NCI-H2227 (cell line): ENCODE results near the gene EMID1.
"Not testable (repeated sequence)": the region's sequence is repeated elsewhere in the genome, so short reads cannot be mapped to it uniquely, and the experiment has no call there.

Experiments
- DNase-seq: peaks from one replicate; lab custom pipeline; 2025; ENCODE audit not compliant: unreplicated experiment; lab: John Stamatoyannopoulos, UW

The EMID1 gene

GRCh38 chr22:29208879-29209623 lies 3.4 kb downstream of the EMID1 start:
- no peak for DNase-seq

DNA sequence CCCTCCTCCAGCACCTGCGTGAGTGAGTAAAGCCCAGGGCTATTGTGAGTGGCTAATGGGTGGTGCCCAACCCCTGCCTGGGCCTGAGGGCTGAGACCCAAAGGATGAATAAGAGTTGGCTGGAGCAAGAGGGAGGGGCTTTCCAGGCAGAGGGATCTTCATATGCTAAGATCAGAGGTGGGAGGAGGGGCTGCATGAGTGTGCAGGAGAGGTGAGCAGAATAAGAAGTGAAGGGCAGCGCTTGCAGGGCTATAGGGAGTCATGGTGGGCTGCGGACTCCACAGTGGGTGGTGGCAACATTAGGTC lies 3.9 kb downstream of the EMID1 start:
- DNase-seq, result no peak

DNA sequence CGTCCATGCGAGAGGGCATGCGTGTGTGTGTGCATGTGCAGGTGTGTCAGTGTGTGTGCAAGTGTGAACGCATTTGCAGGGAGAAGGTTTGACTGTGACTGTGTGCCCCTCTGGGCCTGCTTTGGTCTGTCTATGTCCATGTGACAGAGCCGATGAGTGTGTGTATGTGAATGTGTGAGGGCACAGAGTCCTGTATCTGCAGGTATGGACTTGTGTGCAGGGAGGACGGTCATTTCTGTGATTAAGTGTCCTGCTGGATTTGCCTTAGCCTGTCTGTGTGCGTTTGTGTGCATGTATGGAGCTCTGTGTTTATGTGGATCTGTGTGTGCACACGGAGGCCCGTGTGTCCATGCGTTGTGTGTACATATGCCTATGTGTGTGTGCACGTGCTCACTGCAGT lies 5.4 kb downstream of the EMID1 start:
- DNase-seq, result no peak

DNA sequence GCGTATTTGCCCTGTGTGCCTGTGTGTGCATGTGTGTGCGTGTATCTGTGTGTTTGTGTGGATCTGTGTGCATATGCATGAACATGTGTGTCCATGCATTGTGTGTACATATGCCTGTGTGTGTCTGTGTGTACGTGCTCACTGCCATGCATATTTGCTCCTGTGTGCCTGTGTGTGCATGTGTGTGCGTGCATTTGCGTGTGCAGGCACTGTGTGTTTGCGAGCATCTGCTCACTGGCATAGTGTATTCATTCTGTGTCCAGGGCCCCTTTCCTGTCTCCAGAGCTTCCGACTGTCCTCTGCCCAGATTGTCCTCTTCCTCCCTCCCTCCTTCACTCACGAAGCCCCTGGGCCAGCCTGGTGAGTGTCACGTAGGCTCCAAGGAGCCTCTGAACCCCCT lies 5.8 kb downstream of the EMID1 start:
- DNase-seq, result no peak

GRCh38 chr22:29212743-29213142 lies 7.0 kb downstream of the EMID1 start:
- DNase-seq, result no peak

DNA sequence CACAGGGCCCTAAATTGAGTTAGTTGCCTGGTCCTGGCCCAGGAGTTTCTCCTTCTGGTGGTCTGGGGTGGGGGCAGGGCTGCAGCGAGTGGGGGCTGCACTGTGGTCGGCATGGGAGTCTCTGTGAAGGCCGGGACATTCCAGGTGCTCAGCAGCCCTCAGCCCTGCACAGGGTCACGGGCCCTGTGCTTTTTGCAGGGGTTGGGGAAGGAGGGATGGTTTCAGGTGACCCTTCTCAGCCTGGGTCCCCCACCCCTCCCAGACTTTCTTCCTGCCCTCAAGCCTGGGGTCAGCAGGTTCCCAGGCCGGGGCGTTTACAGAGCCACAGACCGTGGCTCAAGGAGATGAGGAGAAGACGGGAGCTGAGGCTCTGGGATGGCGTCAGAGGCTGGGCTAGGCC lies 7.8 kb downstream of the EMID1 start:
- no peak for DNase-seq

DNA sequence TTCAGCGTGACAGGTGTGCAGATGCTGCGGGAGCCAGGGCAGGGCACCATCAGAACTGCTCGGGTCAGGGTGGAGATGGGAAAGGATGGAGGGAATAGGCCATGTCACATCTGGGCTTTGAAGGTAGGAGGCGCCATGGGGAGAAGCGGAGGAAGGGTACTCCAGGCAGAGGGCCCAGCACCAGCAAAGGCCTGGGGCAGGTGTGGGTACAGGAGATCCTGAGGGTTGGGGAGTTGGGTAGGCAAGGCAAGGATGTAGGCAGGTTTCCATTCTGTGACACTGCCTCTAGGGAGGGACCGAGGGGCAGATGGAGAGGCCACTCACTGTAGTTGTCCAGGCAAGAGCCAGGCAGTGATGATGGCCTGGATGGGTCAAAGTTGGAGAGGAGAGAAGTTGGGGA lies 8.5 kb downstream of the EMID1 start:
- no peak for DNase-seq

GRCh38 chr22:29215012-29215860 lies 9.5 kb downstream of the EMID1 start:
- no peak for DNase-seq

- DNase-seq, result no peak
Measured at GRCh38 chr22:29216011-29216872, 10.5 kb downstream of the EMID1 start.

DNA sequence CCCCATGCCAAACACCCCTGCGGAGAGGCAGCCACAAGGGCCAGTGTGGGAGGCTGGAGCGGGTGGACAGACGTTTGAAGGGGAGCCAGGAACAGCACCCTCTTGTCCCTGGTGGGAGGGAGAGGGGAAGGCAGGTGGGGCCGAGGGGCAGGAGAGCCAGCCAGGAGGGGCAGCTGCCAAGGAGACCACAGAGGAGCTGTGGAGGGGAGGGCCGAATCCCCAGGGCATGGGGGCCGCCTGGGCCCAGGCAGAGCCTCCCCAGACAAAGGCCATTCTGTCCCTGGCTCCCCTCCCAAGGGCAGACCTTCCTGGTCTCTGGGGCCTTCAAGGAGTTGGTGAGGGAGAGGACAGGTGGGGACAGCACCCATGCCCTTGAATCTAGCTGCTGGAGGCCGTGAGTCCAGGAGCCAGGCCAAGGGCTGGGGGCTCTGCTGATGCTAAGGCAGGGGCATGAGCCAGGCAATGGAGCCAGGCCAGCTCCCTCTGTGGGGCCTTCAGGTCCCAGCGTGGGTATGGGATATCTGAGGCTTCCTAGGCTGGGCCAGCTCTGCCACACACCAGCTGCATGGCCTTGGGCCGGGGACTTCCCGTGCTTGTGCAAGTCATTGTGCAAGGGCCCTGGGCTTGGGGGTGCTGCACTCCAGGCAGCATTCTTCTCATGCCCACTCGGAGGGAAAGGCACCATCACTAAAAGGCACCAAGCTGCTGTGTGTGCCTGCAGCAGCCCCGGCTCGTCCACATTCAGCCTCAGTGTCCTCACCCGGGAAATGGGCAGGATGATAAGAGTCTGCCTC lies 11.4 kb downstream of the EMID1 start:
- DNase-seq, result no peak

GRCh38 chr22:29217827-29218757 lies 12.4 kb downstream of the EMID1 start:
- DNase-seq, result no peak

DNA sequence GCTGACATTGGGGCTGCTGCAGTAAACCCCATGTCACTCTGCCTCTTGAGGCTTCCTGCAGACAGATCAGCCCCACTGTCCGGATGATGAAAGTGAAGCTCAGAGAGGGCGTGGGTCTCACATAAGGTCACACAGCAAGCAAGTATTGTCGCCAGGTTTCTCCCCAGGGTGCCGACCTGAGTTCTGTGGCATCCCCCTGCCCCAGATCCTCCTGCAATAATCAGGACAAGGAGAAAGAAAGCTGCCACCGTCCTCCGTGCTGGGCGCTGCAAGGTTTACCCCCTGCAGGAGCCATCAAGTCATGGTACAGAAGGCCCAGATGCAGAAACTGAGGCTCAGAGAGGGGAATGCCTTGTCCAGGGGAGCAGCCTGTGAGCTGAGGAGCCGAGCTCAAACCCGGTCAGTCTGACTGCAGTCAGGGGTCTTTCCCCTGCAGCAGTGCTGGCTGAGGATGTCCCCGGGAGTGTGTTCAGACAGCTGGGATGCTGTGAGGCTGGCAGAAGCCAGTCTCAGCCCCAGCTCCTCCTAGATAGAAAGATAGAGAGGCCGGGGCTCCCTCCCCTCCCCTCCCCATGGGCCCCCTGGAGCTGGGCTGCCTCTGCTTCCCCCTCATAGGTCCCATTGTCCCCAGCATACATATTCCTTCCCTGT lies 13.2 kb downstream of the EMID1 start:
- no peak for DNase-seq

GRCh38 chr22:29219409-29219782 lies 13.7 kb downstream of the EMID1 start:
- DNase-seq, result not testable (repeated sequence)

DNA sequence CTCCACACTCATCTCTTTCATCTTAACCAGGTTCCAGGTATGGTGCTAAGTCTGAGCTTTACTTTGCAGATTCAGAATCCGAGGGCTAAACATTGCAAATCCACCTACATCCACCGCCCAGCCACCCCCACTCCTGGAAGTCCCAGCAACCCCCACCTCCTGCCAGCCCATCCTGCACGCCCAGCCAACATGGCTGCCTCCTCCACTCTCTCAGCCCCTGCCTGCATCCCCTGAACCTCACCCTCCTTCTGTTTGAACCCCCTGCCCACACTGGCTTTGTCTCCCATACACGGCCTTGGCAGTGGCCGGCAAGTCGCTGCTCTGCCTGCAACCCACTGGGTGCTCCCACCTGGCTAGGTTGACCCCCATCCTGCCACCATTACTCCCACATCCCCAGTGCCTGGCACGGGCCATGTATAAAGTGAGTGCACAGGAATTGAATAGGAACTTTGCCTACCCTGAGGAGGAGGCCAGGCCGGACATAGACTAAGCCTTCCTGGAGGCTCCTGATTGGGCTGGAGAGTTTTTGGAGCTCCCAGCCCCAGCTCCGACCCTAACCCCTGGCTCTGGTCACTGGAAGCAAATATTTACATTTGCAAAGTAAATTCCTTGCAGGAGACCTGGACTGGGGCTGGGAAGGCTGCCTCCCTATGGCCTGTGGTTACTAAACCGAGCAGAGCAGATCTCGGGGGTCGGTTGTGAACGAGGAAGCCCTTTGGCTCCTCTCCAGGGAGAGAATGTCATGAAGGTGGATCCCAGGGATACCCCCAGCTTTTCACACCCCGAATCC lies 14.4 kb downstream of the EMID1 start:
- no peak for DNase-seq

- no peak for DNase-seq
Measured at GRCh38 chr22:29224121-29224858, 18.6 kb downstream of the EMID1 start.

- DNase-seq, result no peak
Measured at GRCh38 chr22:29224859-29225410, 19.2 kb downstream of the EMID1 start.

- peak; percentile 7 for DNase-seq
Measured at GRCh38 chr22:29225422-29226090, 19.9 kb downstream of the EMID1 start.
